Fibroblast of pulmonary artery (primary cell): Measurements from ENCODE around the gene MYRIP.

ENCODE experiments used
- DNase-seq: peaks from one replicate; pipeline ENCODE4 v3.0.0-alpha.2; 2010; ENCODE audit warnings: low read depth
- H3K4me3 ChIP-seq: replicated peaks from 2 replicates; pipeline ENCODE4 v1.5.1; 2011; ENCODE audit warnings: low read depth, mild to moderate bottlenecking, control low read depth, low read length, moderate library complexity
- CTCF ChIP-seq: IDR thresholded peaks from 2 replicates; pipeline ENCODE4 v1.5.1; 2011; ENCODE audit warnings: mild to moderate bottlenecking, control low read depth, low read length, inconsistent platforms; ENCODE audit errors: missing control alignments

MYRIP gene

GRCh38 chr3:40012381-40012780 lies 203.0 kb downstream of the MYRIP start:
- no peak for TF ChIP-seq CTCF
- DNase-seq, result no peak
- H3K4me3 ChIP-seq, result no peak overlapping the region

- no peak for DNase-seq
- no peak overlapping the region for H3K4me3 ChIP-seq
- TF ChIP-seq CTCF, result no peak
Observed at GRCh38 chr3:40016391-40016790, 207.0 kb downstream of the MYRIP start.

- H3K4me3 ChIP-seq, result no peak overlapping the region
- no peak for DNase-seq
- no peak for TF ChIP-seq CTCF
Observed at GRCh38 chr3:40018369-40018768, 209.0 kb downstream of the MYRIP start.

GRCh38 chr3:40019376-40019775 lies 210.0 kb downstream of the MYRIP start:
- TF ChIP-seq CTCF, result no peak
- DNase-seq, result no peak
- H3K4me3 ChIP-seq, result no peak overlapping the region

GRCh38 chr3:40020689-40021088 lies 211.3 kb downstream of the MYRIP start:
- no peak for TF ChIP-seq CTCF

GRCh38 chr3:40021338-40021737 lies 211.9 kb downstream of the MYRIP start:
- DNase-seq, result no peak
- no peak for TF ChIP-seq CTCF
- H3K4me3 ChIP-seq, result no peak overlapping the region

More at GRCh38 chr3:40020689-40021088, 211.3 kb downstream of the MYRIP start:
- no peak for DNase-seq
- no peak overlapping the region for H3K4me3 ChIP-seq

- no peak overlapping the region for H3K4me3 ChIP-seq
- no peak for DNase-seq
- TF ChIP-seq CTCF, result no peak
Observed at GRCh38 chr3:40022297-40022827, 213.0 kb downstream of the MYRIP start.
